NCI-H526 treated with DMSO at 0.1 percent for 48 hours (cell line): ENCODE results near the gene ACOT8.
"Not testable (repeated sequence)": the region's sequence is repeated elsewhere in the genome, so short reads cannot be mapped to it uniquely, and the experiment has no call there.

ENCODE experiments used
- DNase-seq: peaks from one replicate; lab custom pipeline; 2025; lab: John Stamatoyannopoulos, UW

Gene ACOT8

DNA sequence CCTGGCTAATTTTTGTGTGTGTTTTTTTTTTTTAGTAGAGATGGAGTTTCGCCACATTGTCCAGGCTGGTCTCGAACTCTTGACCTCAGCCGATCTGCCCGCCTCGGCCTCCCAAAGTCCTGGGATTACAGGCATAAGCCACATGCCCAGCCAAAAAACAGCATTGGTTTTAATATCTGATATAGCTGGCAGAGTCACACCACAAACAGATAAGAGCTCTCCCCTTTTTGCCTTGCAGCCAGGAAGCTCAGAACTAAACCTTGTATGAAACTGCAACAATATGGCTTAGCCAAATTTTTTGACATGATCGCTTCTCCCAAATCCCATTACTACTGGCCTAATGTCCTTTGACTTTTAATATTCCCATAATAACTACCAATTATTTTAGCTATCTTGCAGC, 4.9 kb downstream of the ACOT8 start:
- no peak for DNase-seq

DNA sequence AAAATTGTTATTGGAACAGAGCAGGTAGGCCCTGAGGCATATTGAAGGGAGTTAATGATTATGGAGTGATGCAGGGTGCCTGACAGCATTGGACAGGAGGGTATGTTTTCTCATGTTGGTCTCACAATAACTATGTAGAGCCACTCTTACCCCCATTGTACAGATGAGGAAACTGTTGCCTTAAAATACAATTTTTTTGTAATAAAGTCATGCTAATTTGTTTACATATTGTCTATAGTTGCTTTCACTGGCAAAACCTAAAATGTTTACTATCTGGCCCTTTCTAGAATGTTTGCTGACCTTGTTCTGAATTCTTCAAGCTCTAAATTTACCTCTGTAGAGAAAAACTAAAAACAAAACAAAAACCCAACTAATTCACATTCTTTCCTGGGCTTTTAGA, 5.7 kb downstream of the ACOT8 start:
- DNase-seq, result no peak

DNA sequence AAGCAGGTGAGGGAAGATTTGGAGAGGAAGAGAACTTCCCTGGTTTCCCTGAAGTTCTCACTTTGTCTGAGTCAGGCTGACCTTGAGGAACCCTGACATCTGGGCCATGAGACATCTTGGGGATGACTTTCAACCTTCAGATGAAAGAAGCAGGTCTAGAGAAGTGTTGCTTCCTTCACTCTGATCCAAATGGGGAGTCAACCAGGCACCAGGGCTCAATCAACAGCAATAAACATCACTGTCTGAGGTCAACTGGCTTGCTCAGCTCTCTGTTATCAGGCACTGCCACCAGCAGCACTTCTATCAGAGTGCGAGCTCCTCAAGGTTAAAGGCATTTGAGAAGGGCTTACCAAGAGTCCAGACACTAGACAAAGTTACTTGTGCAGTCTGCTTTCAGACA, 6.3 kb downstream of the ACOT8 start:
- no peak for DNase-seq

DNA sequence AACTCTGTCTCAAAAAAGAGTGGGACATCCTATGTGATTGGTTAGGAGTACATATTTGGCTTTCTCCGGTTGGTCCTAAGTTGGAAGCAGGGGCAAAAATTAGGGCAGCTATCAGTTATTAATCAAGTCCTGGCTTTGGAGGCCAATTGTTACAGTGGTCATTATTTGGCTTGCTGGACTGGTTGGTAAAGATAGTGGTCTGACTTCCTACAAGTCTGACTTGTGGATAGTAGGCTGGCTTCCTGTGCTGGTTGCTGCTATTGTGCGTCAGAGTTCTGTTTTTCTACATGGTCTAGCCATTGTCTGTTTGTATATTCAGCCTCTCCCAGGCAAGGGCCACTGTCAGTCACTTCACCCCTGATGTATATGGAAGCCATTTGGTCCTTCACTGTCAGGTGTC, 7.0 kb downstream of the ACOT8 start:
- no peak for DNase-seq

DNA sequence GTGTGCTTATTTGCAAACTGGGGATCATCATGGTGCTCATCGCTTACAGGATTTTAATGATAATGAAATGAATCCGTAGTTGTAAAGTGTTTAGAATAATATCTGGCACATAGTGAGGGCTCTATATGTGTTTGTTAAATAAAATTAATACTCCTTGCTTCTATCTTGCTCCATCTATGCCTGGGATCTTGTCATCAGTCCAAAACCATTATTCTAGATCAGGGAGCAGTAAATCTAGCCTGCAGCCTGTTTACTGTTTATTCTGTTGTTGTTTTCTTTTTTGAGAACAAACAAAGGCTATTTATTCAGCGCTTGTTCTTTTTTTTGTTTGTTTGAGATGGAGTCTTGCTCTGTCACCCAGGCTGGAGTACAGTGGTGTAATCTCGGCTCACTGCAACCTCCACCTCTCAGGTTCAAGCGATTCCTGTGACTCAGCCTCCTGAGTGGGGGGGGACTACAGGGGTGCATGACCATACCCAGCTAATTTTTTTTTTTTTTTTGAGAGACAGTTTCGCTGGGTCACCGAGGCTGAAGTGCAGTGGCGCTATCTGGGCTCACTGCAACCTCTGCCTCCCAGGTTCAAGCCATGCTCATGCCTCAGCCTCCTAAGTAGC, 8.1 kb downstream of the ACOT8 start:
- DNase-seq, result no peak

DNA sequence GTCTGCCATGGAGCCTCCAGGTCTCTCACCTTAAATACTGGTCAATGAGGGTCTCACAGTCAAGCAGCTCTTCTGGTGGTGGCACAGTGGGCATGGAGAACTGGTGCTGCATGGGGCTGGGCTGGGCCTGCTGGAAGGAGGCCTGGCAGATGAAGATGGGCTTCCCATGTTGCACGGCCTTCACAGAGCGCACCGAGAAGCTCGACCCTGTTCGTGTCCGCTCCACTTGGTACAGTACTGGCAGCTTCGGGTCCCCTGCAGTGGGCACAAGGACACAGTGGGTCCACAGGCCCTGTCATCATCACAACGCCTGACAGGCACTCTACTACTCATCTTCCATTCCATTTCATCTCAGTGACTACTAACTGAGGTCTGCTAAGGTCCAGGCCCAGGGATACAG, 8.8 kb downstream of the ACOT8 start:
- no peak for DNase-seq

DNA sequence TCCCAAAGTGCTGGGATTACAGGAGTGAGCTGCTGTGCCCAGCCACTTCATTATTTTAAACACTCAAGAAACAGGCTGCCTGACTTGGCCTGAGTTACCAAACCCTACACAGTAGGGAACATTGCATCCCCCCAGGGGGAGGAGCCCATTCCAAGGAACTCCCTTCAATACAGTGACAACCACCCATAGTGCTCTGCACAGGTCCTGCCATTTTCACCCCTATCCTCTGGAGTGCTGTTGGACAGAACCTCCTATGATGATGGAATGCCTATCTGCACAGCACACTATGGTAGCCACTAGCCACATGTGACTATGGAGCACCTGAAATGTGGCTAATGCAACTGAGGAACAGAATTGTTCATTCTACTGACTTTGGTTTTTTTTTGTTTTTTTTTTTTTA, 11.7 kb downstream of the ACOT8 start:
- no peak for DNase-seq

DNA sequence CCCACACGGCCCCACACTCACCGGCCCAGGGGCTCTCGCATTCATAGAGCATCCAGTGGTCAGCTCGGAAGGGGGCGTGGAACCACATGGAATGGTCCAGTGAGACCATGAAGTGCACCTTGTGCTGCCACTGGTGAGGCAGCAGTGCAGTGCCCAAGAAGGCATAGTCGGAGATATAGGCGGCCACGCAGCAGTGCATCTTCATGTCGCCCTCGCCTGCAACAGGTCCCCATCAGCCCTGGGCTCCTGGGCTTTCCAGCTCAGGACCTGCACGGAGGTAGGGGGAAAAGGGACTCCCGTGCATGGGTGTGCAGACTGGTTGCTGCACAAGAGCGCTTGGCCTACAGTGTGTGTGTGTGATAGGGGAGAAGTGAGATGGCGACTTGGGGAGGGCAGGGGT, 13.7 kb downstream of the ACOT8 start:
- DNase-seq, result no peak

DNA sequence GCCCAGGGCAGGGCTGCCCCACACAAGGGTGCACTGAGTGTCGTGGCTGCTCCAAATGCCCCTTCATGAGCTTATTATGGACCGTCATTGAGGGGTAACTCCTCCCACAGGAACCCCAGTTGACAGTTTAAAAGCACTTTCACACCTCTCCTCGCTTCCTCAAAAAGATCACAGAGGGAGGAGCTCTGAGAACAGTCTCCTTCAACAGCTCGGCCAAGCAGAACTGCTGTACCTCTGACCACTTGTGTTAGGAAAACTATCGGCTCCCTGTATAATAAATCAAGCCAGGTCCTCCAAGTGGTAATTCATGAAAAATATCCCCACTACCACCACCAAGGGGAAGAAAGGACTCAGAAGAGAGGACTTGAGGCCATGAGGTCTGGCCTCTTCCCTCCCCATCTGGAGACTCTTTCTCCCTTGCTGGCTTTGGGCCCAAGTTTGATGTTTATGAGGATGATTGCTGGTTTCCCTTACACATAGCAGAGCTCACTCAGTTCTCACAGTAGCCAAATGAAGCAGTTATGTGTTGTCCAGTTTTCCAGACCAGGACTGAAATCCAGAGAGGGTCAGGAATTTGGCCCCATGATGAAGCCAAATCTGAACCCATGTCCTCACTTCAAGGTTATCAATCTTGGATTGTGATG, 14.9 kb downstream of the ACOT8 start:
- DNase-seq, result no peak

DNA sequence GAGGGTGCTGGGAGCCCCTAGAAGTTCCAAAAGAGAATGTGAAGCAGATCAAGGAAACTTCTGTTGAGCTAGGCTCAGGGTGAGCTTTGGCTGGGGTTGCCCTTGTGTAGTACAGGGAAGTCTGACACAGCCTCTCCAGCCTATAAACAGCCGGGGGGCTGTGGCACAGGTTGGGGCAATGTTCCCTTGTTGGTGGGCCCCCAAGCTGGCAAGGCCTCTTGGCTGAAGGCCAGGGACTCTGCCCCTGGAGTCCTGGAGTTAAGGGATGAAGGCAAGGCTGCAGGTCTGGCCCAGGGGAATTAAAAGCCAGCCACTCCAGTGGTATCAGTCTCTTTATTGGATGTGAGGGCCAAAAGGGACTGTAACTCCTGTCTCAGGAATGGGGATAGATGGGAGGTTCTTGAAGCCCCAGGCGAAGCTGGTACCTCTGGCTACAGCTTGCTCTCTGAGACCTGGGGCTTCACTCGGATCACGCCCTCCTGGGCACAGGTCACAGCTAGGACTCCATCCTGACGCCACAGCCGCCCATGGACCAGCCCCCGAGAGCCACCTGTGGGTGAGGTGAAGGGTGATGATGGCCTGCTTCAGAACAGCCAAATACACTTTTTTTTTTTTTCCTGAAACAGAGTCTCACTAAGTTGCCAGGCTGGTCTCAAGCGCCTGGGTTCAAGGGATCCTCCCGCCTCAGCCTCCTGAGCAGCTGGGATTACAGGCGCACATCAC, 15.6 kb downstream of the ACOT8 start:
- no peak for DNase-seq

DNA sequence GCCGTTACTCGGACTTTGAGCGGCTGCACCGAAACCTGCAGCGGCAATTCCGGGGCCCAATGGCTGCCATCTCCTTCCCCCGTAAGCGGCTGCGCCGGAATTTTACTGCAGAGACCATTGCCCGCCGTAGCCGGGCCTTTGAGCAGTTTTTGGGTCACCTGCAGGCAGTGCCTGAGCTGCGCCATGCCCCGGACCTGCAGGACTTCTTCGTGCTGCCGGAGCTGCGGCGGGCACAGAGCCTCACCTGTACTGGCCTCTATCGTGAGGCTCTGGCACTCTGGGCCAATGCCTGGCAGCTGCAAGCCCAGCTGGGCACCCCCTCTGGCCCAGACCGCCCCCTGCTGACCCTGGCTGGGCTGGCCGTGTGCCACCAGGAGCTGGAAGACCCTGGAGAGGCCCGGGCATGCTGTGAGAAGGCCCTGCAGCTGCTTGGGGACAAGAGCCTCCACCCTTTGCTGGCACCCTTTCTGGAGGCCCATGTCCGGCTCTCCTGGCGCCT, 16.4 kb downstream of the ACOT8 start:
- no peak for DNase-seq

DNA sequence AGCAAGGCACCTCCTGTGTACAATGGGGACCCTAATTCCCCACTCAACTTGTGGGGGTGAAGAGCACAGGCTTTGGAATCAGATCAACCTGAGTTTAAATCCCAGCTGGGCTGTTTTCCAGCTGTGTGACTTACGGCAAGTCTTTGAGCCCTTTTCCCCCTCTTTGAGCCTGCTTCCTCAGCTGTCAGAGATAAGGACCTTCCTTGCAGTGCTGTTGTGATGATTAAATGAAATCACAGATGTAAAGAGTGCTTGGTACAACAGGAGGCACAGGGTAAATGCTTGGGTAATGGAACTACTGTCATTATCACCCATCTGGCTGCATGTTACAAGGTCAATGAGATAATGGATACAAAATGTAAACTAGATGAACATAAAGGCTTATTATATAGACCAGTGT, 20.4 kb downstream of the ACOT8 start:
- DNase-seq, result no peak

DNA sequence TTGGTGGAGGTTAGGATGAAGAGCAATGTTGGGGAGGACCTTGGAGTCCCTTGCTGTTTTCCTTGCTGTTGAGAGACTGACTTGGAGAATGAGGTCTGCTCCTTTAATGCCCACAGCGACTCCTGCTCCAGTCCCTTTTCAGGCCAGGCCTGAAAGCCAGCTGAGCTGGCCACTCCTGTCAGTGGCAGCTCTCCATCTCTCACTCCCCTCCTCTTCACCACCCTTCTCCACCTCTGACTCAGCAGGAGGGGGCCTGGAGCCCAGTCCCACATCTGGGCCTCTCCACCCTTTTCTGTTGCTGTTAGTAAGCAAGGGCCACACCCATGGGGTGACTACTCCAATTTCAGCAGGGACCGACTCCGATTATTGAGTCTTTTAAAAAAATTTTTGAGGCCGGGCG, 21.4 kb downstream of the ACOT8 start:
- no peak for DNase-seq

DNA sequence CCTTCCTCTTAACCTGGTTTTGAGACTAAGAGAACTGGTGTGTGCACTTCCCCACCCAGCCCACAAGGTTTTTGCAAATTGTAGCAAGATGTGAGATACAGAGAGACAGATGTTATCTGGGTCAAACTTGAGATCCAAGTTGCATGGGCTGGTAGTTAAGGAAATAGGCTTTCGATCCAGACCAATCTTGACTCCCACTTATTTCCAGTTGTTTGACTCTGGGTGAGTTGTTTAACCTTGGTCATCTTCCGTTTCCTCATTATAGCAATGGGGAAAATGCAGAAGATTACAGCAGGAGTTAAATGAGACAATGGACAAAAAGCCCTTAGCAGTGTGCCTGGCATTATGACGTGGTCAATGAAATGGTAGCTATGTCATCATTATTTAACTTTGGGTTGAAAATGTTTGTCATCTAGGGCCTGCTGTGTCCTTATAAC, 21.8 kb downstream of the ACOT8 start:
- no peak for DNase-seq

DNA sequence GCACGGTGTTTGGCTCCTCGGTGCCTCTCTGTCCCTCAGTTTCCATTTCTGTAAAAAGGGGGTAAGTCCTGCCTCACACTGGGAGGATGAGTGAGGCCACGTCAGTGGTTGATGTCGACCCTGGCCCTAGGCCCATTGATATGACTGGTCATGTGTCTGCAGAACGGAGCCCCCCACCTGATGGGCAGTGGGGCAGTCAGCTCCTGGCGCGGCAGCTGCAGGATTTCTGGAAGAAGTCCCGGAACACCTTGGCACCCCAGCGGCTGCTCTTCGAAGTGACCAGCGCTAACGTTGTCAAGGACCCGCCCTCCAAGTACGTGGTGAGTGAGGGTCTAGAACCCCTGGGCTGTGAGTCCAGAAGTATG, 22.4 kb downstream of the ACOT8 start:
- DNase-seq, result no peak

DNA sequence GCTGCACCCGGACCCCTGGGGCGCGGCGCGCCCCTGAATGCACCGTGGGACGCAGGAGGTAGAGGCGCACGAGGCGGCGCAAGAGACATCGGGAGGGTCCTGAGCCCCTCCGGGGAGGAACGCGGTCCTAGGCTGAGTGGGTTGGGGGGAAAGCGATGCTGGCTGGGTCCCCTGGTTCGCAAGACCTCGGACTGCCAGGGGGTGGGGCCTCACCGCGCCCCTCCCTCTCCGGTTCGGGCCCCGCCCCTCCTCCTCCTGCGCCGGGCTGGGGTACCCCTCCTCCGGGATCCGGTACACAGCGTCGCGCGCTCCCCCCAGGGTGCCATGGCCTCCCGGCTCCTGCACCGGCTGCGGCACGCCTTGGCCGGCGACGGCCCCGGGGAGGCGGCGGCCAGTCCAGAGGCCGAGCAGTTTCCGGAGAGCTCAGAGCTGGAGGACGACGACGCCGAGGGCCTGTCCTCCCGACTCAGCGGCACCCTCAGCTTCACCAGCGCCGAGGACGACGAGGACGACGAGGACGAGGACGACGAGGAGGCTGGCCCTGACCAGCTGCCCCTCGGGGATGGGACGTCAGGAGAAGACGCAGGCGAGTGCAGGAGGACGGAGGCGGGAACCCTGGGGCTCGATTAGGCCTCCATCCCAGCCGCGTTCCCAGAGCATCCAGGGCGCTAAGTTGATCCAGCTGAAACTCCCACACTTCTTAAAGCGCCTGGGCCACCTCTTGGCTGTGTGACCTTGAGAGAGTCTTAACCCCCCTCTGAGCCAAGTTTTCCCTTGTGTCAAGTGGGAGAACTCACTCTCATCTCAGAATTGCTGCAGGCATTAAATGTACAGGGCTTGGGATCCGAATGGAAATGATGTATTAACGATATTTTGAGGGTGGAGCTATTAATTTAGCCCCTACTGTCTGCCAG, 23.1 kb downstream of the ACOT8 start:
- peak; percentile 60 for DNase-seq

DNA sequence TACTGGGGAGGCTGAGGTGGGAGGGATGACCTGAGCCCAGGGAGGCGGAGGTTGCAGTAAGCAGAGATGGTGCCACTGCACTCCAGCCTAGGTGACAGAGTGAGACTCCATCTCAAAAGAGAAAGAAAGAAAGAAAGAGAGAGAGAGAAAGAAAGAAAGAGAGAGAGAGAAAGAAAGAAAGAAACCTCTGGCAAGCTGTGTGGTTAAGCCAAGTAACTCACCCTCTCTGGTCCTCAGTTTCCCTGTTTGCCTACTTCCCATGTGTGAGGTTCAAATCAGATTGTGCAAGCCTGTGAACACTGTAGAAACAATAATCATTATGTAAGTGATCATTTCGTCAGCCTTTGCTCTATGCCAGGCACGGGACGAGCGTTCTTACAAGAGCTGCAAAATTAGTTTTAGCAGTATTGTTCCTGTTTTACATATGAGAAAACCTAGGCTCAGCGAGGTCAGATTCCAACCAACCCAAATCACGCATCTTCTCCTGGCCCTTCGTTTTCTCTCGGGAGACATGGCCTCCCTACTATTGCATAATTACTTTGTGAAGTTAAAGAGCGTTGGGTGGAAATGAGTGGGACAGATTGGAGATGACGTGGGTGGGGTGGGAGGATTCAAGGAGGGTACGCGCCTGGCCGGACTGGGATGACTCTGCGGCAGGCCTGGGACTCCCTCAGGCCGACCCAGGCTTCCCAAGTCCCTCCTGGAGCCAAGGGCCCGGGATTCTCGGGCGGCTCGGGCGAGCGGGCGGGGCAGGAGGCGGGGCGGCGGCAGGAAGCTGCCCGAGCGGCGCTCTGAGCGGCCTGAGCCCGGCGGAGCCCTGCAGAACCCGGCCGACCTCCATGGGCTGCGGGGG, 23.9 kb downstream of the ACOT8 start, which contains the start of gene SNX21:
SNX21 (plus strand) TSS at position 770 of the 853 bp plus-strand sequence. CDS start 121 bp downstream, outside the sequence.
- peak; percentile 60 for DNase-seq

DNA sequence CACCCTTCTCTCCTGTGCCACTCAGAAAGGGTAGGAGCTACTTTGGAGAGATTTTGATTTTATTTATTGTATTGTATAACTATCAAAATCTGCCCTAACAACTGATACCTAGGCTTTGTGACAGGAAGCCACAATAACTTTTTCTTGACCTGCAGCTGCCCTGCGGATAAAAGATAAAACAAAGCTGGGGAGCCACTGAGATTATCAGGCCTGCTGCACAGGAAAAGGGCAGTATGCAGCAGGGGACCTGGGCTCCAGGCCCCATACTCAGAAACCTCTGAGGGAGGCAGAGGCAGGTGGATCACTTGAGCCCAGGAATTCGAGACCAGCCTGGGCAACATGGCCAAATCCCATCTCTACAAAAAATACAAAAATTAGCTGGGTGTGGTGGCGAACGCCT, 24.6 kb downstream of the ACOT8 start:
- DNase-seq, result no peak

DNA sequence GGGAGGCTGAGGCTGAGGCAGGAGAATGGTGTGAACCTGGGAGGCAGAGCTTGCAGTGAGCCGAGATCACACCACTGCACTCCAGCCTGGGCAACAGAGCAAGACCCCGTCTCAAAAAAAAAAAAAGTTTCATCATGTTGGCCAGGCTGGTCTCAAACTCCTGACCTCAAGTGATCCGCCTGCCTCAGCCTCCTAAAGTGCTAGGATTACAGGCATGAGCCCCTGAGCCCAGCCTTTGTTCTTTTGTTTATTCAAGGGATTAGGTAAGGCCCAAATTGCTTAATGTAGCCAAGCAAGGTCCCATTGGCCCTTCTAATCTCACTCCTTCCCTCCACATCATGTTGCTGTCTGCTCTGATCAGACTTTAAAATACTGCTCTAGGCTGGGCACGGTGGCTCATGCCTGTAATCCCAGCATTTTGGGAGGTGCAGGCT, 27.5 kb downstream of the ACOT8 start:
- DNase-seq, result not testable (repeated sequence)

DNA sequence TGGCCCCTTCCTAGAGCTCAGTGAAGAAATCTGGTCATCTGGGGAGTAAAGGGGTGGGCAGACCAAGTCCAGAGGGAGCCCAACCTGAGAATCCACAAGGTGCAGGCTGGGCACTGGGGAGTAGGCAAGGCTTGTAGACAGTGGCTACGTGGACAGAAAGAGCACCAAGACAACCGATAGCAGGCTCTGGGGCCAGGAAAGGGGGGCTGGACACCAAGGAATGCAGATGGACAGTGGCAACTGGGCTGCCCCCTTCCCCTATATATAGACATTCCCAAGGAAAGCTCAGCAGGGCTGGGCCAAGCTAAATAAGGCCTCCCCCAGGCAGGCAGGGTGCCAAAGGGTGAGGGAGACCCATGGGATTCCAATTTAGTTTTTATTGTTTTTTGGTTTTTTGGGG, 28.6 kb downstream of the ACOT8 start:
- no peak for DNase-seq

DNA sequence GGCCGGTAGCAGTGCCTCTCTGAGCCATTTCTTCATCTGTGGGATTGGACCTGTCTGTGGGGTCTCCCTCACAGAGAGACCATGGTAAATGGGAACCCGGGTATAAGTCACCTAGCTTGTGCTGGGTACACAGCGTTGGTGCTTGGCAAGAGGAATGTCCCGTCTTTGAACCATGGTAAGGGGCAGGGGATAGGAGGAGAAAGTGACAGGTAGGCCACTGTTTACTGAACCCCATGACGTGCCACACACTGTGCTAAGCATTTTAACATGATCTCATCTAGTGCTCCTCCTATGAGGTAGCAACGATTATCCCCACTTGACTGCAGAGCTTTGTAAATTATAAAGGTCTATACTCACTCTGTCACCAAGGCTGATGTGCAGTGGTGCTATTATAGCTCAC, 29.5 kb downstream of the ACOT8 start:
- DNase-seq, result no peak
